Vagina (tissue), 2 donors: ENCODE data around the gene AMOTL1. TPM values are rescaled to one million over a fixed set of nuclear protein-coding genes. Genes with fewer than 3 reads are reported as not detected.
"Not testable (repeated sequence)": the region's sequence is repeated elsewhere in the genome, so short reads cannot be mapped to it uniquely, and the experiment has no call there.

Experiments
- DNase-seq, 2 donors: peaks; one replicate each; pipeline ENCODE4 v3.0.0-alpha.2; 2017; ENCODE audit errors: extremely low spot score in 2 of 2
- H3K27ac ChIP-seq: fragments of 200-600 bp; sonication (generic); one replicate; pipeline ENCODE4 v1.5.1; 2019
- H3K27me3 ChIP-seq: fragments of 200-600 bp; sonication (generic); one replicate; pipeline ENCODE4 v1.5.1; 2019
- H3K36me3 ChIP-seq, 2 donors: fragments of 200-600 bp; sonication (generic); one replicate each; pipeline ENCODE4 v1.5.1; 2017 to 2019
- H3K4me1 ChIP-seq: fragments of 200-600 bp; sonication (generic); one replicate; pipeline ENCODE4 v1.5.1; 2019
- H3K4me3 ChIP-seq, 2 donors: fragments of 200-600 bp; sonication (generic); 1 replicate in 1 of 2; 2 replicates in 1 of 2; pipeline ENCODE4 v1.5.1; 2016 to 2019
- H3K9me3 ChIP-seq: fragments of 200-600 bp; sonication (generic); one replicate; pipeline ENCODE4 v1.5.1; 2019
- POLR2A ChIP-seq, 2 donors: fragments of 450-650 bp; IDR thresholded peaks; one replicate each; pipeline ENCODE4 v1.6.1; 2017; ENCODE audit warnings: antibody characterized with exemption in 2 of 2, mild to moderate bottlenecking in 2 of 2, moderate library complexity in 2 of 2
- POLR2AphosphoS5 ChIP-seq, 2 donors: sonication (generic); formaldehyde crosslinking; IDR thresholded peaks; one replicate each; pipeline ENCODE4 v1.9.0; 2017; ENCODE audit warnings: antibody characterized with exemption in 2 of 2, mild to moderate bottlenecking in 2 of 2, low read depth in 1 of 2; ENCODE audit not compliant: insufficient read depth in 1 of 2
- intact Hi-C: fragments of 100-400 bp; cut with DNase I; formaldehyde crosslinking; loops from one replicate; pipeline ENCODE4 v1.15.1; 2023
- total RNA-seq: library from RNA; depleted of rRNA; stranded (reverse); fragments of >200 nt; gene quantifications from one replicate; pipeline ENCODE4 v1.2.3, GENCODE V29; 2016
- TF ChIP-seq, protein P1 (sequence below), 3 experiments: fragments of 450-650 bp in 2 of 3; fragments of 200-600 bp in 1 of 3; sonication (generic) in 1 of 3; IDR thresholded peaks; one replicate each; pipeline ENCODE4 v1.5.1; 2017 to 2019; ENCODE audit warnings: antibody characterized with exemption in 3 of 3, mild to moderate bottlenecking in 2 of 3, moderate library complexity in 2 of 3

AMOTL1 gene
- total RNA-seq, 1 donor from 2014 or later = 45.7 TPM

- no peaks in the 10 kb centered on the region for H3K9me3 ChIP-seq
- intact Hi-C loops = no loop called here
- no peak for DNase-seq
- TF ChIP-seq POLR2A (IDR thresholded peaks at IDR 0.05) (no peak), POLR2AphosphoS5 (IDR thresholded peaks at IDR 0.05; ENCODE audit: insufficient read depth in 1 of 2, low read depth in 1 of 2) (peak in 1 of 2 donors; percentile 58)
- TF ChIP-seq, protein P1, sequence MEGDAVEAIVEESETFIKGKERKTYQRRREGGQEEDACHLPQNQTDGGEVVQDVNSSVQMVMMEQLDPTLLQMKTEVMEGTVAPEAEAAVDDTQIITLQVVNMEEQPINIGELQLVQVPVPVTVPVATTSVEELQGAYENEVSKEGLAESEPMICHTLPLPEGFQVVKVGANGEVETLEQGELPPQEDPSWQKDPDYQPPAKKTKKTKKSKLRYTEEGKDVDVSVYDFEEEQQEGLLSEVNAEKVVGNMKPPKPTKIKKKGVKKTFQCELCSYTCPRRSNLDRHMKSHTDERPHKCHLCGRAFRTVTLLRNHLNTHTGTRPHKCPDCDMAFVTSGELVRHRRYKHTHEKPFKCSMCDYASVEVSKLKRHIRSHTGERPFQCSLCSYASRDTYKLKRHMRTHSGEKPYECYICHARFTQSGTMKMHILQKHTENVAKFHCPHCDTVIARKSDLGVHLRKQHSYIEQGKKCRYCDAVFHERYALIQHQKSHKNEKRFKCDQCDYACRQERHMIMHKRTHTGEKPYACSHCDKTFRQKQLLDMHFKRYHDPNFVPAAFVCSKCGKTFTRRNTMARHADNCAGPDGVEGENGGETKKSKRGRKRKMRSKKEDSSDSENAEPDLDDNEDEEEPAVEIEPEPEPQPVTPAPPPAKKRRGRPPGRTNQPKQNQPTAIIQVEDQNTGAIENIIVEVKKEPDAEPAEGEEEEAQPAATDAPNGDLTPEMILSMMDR (IDR thresholded peaks at IDR 0.05) = no peak
- no peak overlapping the region for H3K4me3 ChIP-seq
- H3K27me3 ChIP-seq = no peaks in the 10 kb centered on the region
- H3K4me1 ChIP-seq = no peaks in the 10 kb centered on the region
- H3K27ac ChIP-seq = no peak overlapping the region
- H3K36me3 ChIP-seq = peaks cover 0 to 32% of the 10 kb centered on the region in 2 donors
Measured at GRCh38 chr11:94851864-94852636, 83.9 kb downstream of the AMOTL1 start.

DNA sequence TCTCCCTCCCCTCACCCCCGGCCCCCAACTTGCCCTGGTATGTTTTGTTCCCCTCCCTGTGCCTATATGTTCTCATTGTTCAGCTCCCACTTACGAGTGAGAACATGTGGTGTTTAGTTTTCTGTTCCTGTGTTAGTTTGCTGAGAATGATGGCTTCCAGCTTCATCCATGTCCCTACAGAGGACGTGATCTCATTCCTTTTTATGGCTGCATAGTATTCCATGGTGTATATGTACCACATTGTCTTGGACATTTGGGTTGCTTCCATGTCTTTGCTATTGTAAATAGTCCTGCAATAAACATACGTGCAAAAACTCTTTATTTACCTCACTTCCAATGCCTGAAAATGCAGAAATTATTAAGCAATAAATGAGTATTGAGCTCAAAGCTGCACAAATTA, 85.1 kb downstream of the AMOTL1 start:
- H3K4me1 ChIP-seq, intact Hi-C loops, H3K9me3 ChIP-seq, H3K27ac ChIP-seq, H3K27me3 ChIP-seq, DNase-seq, H3K4me3 ChIP-seq: not testable (repeated sequence)
- H3K36me3 ChIP-seq = peaks cover 0 to 42% of the 10 kb centered on the region in 2 donors

DNA sequence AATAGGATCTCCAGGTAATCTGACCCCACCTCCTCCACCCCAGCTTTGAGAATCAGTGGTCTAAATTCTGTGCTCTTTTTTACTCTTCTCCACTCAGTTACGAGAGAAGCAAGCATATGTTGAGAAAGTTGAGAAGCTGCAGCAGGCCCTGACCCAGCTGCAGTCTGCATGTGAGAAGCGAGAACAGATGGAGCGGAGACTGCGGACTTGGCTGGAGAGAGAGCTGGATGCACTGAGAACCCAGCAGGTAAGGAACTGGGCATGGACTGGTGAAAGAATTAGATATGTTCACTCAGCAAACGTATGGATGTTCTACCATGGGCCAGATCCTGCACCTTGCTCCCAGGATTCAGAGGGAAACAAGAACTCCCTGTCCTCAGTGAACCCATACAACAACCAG, 85.7 kb downstream of the AMOTL1 start:
- no peak for DNase-seq
- H3K27me3 ChIP-seq = no peaks in the 10 kb centered on the region
- intact Hi-C loops = no loop called here
- no peak for TF ChIP-seq POLR2A (IDR thresholded peaks at IDR 0.05)
- no peak for TF ChIP-seq POLR2AphosphoS5 (IDR thresholded peaks at IDR 0.05; ENCODE audit: insufficient read depth in 1 of 2, low read depth in 1 of 2)
- TF ChIP-seq, protein P1 (IDR thresholded peaks at IDR 0.05) = no peak
- H3K36me3 ChIP-seq = peaks cover 0 to 46% of the 10 kb centered on the region in 2 donors
- no peaks in the 10 kb centered on the region for H3K9me3 ChIP-seq
- no peaks in the 10 kb centered on the region for H3K4me1 ChIP-seq
- H3K27ac ChIP-seq = no peak overlapping the region
- no peak overlapping the region for H3K4me3 ChIP-seq

DNA sequence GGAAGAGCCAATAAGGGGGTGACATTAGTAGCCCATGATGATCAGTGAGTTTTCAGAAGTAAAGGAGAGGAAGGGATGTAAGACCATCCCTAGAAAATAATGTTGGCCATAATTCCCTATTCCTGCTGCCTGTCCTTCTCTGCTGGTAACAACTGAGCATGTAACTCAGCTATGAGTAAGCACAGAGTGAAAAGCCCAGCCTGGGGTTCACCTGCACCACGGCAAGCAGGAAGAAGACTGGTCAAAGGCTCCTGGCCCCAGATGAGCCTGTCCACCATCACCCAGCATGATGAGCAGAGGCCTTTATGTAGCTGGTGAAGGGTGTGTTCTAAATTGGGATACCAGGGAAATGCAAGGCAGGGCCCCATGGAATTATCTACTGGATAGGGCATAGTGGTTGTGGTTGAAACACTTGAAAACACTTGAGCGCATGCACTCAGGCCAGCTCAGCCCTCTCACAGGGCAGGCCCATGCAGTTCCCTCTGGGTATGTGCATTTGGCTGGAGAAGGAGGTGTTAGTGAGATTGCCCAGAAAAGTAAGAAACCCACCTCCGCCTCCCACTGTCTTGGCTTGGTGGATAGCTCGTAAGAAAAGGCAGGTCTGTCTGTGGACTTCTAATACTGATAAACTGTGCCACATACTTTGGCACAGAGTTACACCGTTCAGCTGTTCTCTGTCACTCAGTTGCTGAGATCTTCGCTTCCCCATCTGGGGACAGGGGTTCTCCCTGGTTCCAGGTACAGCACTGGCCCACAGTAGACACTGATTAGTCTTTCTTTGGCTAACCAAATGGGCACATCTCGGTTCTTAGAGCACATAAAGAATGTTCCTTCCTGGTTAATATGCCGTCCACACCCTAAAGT, 86.8 kb downstream of the AMOTL1 start:
- peaks cover 0 to 57% of the 10 kb centered on the region in 2 donors for H3K36me3 ChIP-seq
- no peak for DNase-seq
- no peak for TF ChIP-seq POLR2AphosphoS5 (IDR thresholded peaks at IDR 0.05; ENCODE audit: insufficient read depth in 1 of 2, low read depth in 1 of 2)
- no peak for TF ChIP-seq POLR2A (IDR thresholded peaks at IDR 0.05)
- TF ChIP-seq, protein P1 (IDR thresholded peaks at IDR 0.05) = no peak
- no peaks in the 10 kb centered on the region for H3K4me1 ChIP-seq
- H3K27ac ChIP-seq = no peak overlapping the region
- no peaks in the 10 kb centered on the region for H3K27me3 ChIP-seq
- no peak overlapping the region for H3K4me3 ChIP-seq
- H3K9me3 ChIP-seq = no peaks in the 10 kb centered on the region
- intact Hi-C loops = no loop called here

GRCh38 chr11:94855666-94856065, 87.5 kb downstream of the AMOTL1 start:
- peaks cover 0 to 59% of the 10 kb centered on the region in 2 donors for H3K36me3 ChIP-seq
- TF ChIP-seq POLR2AphosphoS5 (IDR thresholded peaks at IDR 0.05; ENCODE audit: insufficient read depth in 1 of 2, low read depth in 1 of 2) (no peak), POLR2A (IDR thresholded peaks at IDR 0.05) (no peak)
- TF ChIP-seq, protein P1 (IDR thresholded peaks at IDR 0.05) = no peak
- H3K9me3 ChIP-seq = no peaks in the 10 kb centered on the region
- DNase-seq = no peak
- H3K4me3 ChIP-seq = no peak overlapping the region
- H3K4me1 ChIP-seq = no peaks in the 10 kb centered on the region
- intact Hi-C loops = no loop called here
- H3K27ac ChIP-seq = no peak overlapping the region
- no peaks in the 10 kb centered on the region for H3K27me3 ChIP-seq
